ENCODE data around the gene PICALM.
A peak's percentile ranks its signal among the peaks of the same experiment; 100 is the strongest.

PICALM gene

GRCh38 chr11:86046116-86046515 is 22.8 kb downstream of the PICALM start:
- no peak for DNase-seq (ENCODE audit: low spot score)

- no peak for DNase-seq (ENCODE audit: low spot score)
These were observed 24.9 kb downstream of the PICALM start for GRCh38 chr11:86043765-86044503.

DNA sequence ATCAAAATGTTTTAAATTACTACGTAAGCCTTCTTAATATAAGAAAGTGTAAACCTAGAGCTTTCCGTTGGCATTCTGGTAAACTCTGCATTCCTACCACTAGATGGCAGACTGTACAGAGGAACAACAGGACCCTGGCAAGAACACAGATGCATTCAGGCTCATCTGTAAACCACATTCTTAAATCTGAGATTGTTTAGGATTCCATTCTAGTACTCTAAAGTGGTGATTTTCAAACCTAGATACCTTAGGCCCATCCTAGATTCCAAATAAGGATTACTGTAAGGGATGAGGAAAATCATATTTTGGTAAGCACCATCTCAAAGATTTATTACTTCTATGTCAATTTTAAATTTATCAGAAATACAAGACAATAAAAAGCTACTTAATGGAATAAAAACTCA is 26.9 kb downstream of the PICALM start:
- peak; percentile 91 for DNase-seq (ENCODE audit: low spot score)

DNA sequence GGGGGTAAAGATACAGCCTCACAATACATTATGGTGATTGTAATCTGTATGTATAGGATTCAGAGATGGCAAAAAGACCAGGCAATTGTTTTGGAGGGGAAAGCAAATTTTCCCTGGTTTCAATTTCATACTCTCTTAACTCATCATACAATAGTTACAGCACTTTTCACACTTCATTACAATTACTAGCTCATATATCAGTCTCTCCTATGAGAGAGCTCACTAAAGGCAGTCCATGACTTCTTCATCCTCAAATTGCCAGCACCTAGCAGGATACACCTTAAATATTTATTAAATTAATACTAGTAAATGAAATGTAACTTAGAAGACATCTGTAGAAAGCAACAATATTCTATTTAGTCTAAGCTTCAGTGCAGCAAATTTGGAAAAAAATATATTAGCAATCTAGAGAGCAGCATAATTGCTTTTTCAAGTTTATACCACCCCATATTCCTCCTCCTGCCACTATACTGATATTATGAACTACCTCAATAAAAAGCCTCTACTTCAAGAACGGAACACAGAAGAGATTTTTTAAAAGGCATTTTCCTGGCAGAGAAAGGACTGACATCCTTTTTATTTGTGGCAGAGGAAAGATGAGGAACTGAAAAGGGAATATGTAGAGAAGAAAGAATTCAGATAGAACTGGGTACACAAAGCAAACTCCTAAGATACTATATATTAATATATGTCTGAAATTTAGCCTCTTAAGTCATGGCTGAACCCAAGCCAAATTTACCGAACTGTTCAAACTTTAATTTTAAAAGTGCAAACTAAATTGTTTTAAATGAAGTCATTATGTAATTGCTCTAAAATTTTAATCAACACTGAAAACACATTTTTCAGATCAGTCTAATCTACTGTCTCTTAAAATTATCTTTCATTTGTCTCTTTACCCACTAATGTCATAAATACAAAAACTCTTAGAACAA is 27.7 kb downstream of the PICALM start:
- DNase-seq (ENCODE audit: low spot score): no peak

DNA sequence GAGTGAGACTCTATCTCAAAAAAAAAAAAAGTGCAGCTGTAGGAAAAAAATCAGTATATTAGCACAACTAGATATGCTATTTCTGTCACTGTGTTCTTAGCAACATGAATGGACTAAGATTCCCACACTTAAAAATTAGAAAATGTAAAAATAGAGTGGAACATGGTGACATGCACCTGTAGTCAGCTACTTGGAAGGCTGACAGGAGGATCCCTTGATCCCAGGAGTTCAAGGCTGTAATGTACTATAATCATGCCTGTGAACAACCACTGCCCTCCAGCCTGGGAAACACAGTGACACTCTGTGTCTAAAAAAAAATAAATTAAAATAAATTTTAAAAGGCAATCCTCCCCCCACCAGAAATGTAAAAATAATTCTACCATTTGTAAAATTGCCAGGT is 29.8 kb downstream of the PICALM start:
- no peak for DNase-seq (ENCODE audit: low spot score)

- no peak for DNase-seq (ENCODE audit: low spot score)
These were observed 31.1 kb downstream of the PICALM start for GRCh38 chr11:86037743-86038142.

GRCh38 chr11:86035920-86036319 is 33.0 kb downstream of the PICALM start:
- DNase-seq (ENCODE audit: low spot score): no peak

- no peak for DNase-seq (ENCODE audit: low spot score)
These were observed 33.7 kb downstream of the PICALM start for GRCh38 chr11:86035164-86035563.

DNA sequence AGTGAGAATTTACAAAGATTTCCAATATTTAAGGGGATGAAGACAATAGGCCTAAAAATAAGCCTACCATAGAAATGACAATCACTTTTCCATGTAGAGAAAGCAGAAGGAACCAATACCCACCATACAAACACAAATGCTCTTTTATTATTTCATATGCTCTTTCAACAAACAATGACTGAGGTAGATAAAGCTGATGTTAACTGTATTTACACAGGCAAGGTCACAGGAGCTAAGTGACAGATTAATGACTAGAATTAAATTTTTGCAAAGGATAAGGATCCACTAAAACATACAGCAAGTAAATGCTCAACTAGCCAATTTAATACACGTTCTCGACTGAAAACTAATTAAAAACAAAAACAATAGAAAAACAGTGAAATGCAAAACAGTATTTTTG is 34.2 kb downstream of the PICALM start:
- DNase-seq (ENCODE audit: low spot score): no peak

GRCh38 chr11:86021377-86021776 is 47.5 kb downstream of the PICALM start:
- no peak for DNase-seq (ENCODE audit: low spot score)

GRCh38 chr11:86018249-86018648 is 50.6 kb downstream of the PICALM start:
- no peak for DNase-seq (ENCODE audit: low spot score)

- no peak for DNase-seq (ENCODE audit: low spot score)
These were observed 52.4 kb downstream of the PICALM start for GRCh38 chr11:86016451-86016850.

GRCh38 chr11:86015699-86016098 is 53.2 kb downstream of the PICALM start:
- no peak for DNase-seq (ENCODE audit: low spot score)

- no peak for DNase-seq (ENCODE audit: low spot score)
These were observed 54.7 kb downstream of the PICALM start for GRCh38 chr11:86014221-86014620.

DNA sequence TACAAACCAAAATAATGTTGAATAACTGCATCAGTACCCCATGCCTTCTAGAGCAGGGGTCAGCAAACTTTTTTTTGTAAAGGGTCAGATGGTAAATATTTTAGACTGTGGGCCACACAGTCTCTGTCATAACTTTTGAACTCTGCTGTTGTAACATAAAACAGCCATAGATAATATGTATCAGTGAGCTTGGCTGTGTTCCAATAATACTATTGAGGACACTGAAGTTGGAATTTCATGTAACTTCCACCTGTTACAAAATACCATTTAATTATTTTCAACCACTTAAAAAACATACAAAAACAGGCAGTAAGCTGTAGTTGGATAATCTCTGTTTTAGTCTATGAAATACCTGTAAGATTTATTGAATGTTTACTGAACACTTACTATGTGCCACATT is 55.2 kb downstream of the PICALM start:
- no peak for DNase-seq (ENCODE audit: low spot score)

DNA sequence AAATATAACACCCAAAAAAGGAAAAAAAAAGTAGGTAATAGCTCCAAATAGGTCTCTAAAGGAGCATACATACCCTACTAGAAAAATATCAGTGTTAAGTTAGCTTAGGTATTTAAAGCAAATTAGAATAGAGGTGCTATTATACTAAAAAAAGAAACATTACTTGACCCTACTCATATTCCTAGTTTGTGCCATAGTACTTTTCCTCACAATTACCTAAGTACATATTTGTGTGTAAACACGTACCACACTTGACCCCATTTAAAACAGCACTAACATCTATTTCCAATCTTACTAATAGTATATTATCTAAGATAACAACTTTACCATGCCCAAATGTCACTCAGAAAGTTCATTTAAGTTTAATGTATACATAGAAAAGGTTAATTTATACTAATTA is 57.7 kb downstream of the PICALM start:
- DNase-seq (ENCODE audit: low spot score): no peak

DNA sequence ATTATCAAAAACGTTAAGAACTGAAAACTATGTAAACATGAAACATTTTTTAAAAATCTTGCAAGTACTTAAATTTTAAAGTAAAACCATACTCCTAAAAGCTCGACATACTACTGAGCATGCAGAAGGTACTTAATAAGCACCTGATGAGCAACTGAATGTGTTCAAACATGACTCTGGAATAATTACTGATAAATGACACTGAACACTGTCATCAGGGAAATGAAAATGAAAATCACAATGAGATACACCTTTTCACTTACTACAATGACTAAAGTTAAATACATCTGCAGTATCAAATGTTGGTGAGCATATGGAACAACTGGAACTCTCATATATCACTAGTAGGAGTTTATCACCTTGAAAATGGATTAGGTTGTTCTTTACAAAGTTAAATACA is 65.2 kb downstream of the PICALM start:
- no peak for DNase-seq (ENCODE audit: low spot score)

DNA sequence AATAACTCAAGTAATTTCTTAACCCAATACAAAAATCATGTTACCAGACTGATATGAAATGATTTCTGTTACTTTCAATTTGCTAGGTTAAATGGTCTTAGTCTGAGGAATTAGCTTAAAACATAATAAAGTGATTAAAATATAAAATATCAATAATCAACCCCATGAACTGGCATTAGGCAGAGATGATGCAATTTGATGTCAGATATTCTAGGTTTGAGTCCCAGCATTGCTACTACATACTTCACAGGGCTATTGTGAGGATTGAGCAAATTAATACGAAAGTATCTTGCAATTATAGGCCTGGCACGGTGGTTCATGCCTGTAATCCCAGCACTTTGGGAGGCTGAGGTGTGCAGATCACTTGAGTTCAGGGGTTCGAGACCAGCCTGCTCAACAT is 66.5 kb downstream of the PICALM start:
- no peak for DNase-seq (ENCODE audit: low spot score)

- no peak for DNase-seq (ENCODE audit: low spot score)
These were observed 77.4 kb downstream of the PICALM start for GRCh38 chr11:85991508-85991907.

DNA sequence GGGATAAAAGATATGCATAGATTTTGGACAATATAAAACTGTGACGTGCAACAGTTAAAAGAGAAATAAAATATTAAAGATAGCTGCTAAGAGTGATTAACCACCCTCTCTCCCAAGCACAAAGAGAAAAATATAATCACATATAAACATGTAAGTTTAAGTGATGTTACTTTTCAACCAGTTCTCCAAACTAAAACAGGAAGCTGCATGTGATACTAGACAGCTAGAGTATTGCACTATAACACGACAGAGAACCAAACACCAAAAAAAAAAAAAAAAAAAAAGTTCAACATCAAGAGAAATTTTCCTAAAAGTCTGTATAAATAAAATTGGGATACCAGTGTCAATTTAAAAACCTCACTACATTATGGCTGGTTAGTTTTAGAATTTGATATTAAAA is 79.1 kb downstream of the PICALM start:
- DNase-seq (ENCODE audit: low spot score): no peak

DNA sequence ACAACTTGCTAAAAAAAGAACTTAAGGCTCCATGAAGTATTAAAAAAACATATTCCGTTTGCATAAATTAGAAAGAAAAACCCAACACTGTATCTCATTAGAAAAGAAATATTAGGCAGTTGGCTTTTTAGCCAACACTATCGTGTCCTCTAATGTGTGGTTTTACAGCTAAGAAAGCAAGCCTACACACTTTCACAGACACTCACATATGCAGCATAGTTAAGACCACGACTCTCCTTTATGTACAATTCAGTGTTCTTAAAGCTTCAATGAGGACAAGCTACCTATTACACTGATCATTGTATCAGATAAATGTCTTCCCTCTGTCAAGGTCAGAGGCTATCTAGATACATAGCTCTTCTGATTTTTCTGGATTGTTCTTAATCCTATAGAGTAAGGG is 80.1 kb downstream of the PICALM start:
- no peak for DNase-seq (ENCODE audit: low spot score)

DNA sequence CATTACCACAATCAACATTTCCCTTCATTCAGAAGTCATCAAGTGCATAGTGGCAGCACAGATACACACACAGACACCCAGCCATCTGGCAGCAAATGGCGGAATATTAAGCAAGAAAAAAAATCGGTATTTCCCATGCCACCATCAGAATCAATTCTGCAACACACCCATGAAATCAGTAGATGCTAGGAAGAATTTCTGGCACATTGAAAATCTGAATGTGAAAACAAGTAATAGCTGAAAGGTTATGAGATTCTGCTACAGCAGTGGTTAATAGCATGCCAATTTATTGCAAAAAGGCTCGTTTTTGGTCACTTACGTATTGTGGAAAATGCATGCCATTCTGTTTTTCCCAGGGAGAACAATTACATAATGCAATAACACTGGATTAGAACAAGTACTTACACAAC is 91.1 kb downstream of the PICALM start:
- no peak for DNase-seq (ENCODE audit: low spot score)

- DNase-seq (ENCODE audit: low spot score): no peak
These were observed 92.4 kb downstream of the PICALM start for GRCh38 chr11:85976525-85976924.

Data from NAMALWA (cell line).